ENCODE measurements around the gene NUP50. TPM values are rescaled to one million over a fixed set of nuclear protein-coding genes. Genes with fewer than 3 reads are reported as not detected.

The NUP50 gene
- total RNA-seq, 4 donors from 2014 or later: 38.9 to 96.9 (median 72.0) TPM

DNA sequence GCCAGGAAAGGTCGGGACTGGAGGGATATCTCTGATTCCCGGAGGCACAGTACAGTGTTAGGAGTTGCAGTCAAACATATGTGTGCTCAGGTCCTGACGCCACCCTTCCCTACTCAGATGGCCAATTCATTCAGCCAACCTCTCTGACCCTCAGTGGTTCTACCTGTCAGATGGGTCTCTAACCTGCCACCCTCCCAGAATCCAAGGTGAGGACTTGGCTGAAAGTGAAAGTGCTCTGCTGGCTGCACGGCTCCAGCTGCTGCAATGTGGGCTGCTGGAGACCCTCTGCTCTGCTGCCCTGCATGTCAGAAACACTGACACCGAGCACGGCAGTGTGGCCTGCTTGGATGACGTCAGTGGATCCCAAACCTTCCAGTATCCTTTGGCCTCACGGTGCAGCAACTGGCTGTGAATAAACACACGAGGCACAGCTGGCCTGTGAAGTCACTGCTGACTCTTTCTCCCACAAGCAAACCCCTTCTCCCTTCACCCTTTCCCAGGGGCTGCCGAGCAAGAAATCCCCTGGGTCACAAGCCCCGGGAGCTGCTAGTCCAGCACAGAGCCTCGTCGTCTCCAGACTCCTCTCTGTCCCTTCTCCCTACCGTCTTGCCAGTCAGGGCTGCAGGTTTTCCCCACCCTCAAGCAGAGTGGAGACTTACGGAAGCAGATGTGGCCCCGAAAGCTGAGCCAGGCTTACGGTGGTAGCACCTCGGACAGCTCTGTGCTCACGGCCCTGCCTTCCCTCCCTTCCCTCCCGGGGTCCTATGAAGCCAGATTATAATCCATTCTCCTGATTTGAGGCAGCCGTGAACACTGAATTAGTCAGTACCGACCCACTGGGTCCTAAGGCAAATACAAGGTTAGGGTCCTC lies 52.6 kb downstream of the NUP50 start:
- Histone ChIP-seq H3K36me3 (no peaks in the 10 kb centered on the region), H3K4me1 (peaks cover 0 to 58% (median 31%) of the 10 kb centered on the region in 4 donors), H3K9me3 (no peaks in the 10 kb centered on the region), H3K27me3 (no peaks in the 10 kb centered on the region), H3K27ac (peak overlapping the region in 1 of 4 donors; percentile 39), H3K4me3 (no peak overlapping the region)
- TF ChIP-seq EP300 (IDR thresholded peaks at IDR 0.05) (no peak), POLR2A (IDR thresholded peaks at IDR 0.05) (no peak)
- TF ChIP-seq, protein P1, sequence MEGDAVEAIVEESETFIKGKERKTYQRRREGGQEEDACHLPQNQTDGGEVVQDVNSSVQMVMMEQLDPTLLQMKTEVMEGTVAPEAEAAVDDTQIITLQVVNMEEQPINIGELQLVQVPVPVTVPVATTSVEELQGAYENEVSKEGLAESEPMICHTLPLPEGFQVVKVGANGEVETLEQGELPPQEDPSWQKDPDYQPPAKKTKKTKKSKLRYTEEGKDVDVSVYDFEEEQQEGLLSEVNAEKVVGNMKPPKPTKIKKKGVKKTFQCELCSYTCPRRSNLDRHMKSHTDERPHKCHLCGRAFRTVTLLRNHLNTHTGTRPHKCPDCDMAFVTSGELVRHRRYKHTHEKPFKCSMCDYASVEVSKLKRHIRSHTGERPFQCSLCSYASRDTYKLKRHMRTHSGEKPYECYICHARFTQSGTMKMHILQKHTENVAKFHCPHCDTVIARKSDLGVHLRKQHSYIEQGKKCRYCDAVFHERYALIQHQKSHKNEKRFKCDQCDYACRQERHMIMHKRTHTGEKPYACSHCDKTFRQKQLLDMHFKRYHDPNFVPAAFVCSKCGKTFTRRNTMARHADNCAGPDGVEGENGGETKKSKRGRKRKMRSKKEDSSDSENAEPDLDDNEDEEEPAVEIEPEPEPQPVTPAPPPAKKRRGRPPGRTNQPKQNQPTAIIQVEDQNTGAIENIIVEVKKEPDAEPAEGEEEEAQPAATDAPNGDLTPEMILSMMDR (IDR thresholded peaks at IDR 0.05): no peak
- 25 to 32% methylated on average over 16 to 22 of the region's 22 CpGs for WGBS, 2 donors
- DNase-seq (ENCODE audit: low spot score in 2 of 2): no peak

DNA sequence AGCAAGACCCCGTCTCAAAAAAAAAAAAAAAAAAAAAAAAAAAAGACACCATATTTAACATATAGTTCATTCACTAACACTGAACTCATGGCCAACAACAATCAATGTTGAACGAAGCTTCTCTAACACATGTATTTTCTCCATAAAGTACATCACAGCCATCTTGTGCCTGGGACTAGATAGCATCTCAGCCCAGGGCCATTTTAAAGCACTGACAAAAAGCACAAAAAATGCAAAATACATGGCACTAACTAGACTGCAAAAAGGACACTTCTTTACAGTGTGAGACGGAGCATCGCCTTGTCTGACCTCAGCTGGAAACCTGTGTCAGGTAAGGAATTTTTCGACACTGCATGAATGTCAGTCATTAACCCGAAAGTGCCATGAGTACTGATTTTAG lies 53.6 kb downstream of the NUP50 start:
- Histone ChIP-seq H3K4me3 (no peak overlapping the region), H3K9me3 (no peaks in the 10 kb centered on the region), H3K27ac (no peak overlapping the region), H3K4me1 (peaks cover 0 to 58% (median 24%) of the 10 kb centered on the region in 4 donors), H3K36me3 (no peaks in the 10 kb centered on the region), H3K27me3 (no peaks in the 10 kb centered on the region)
- TF ChIP-seq EP300 (IDR thresholded peaks at IDR 0.05) (no peak), POLR2A (IDR thresholded peaks at IDR 0.05) (no peak)
- TF ChIP-seq, protein P1 (IDR thresholded peaks at IDR 0.05): no peak
- whole genome bisulfite sequencing, 2 donors: 93 to 95% methylated on average over 6 of the region's 6 CpGs
- DNase-seq (ENCODE audit: low spot score in 2 of 2): no peak

DNA sequence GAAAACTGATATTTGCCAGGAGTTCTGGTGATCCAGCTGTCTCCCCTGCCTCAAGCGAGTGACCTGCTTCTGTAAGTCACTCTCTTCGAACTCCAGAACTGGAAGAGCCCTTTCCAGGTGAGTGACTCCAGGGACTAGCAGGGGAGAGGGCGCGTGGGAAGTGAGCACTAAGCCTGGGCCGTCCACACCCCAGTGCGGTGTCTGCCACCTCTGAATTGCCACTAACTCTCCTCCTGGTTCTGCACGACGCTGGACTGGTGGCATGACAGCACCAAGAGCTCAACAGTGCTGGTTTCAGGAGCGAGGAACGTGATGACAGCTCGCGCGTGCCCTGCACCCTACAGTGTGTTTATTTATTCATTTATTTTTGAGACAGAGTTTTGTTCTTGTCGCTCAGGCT lies 54.1 kb downstream of the NUP50 start:
- Histone ChIP-seq H3K36me3 (no peaks in the 10 kb centered on the region), H3K27ac (no peak overlapping the region), H3K27me3 (no peaks in the 10 kb centered on the region), H3K9me3 (no peaks in the 10 kb centered on the region), H3K4me1 (peaks cover 0 to 58% (median 23%) of the 10 kb centered on the region in 4 donors), H3K4me3 (no peak overlapping the region)
- DNase-seq (ENCODE audit: low spot score in 2 of 2): no peak
- 94 to 95% methylated on average over 14 of the region's 14 CpGs for WGBS, 2 donors
- TF ChIP-seq, protein P1 (IDR thresholded peaks at IDR 0.05): no peak
- TF ChIP-seq POLR2A (IDR thresholded peaks at IDR 0.05): no peak
- no peak for TF ChIP-seq EP300 (IDR thresholded peaks at IDR 0.05)

DNA sequence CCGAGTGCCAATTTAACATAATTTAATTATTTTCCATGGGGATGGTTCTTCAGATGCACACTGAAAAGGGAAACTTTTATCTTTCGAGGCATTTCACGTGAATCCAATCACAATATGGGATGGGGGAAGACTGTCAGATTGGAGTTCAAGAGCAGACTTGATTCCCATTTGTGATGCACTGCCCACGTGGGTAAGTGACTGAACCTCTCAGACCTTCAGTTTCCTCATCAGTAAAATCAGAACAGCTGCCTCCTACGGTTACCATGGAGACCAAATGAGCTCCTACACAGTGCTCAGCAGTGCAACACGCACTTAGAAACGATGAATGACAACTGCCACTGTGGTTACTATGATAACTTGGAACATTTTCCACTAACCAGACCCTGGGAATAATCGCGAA lies 55.3 kb downstream of the NUP50 start:
- no peaks in the 10 kb centered on the region for H3K27me3 ChIP-seq
- no peaks in the 10 kb centered on the region for H3K36me3 ChIP-seq
- no peak for DNase-seq (ENCODE audit: low spot score in 2 of 2)
- H3K4me1 ChIP-seq: peaks cover 0 to 58% (median 22%) of the 10 kb centered on the region in 4 donors
- no peaks in the 10 kb centered on the region for H3K9me3 ChIP-seq
- WGBS, 2 donors: 73 to 74% methylated on average over 9 of the region's 9 CpGs
- H3K27ac ChIP-seq: no peak overlapping the region
- H3K4me3 ChIP-seq: no peak overlapping the region
- TF ChIP-seq, protein P1 (IDR thresholded peaks at IDR 0.05): no peak
- TF ChIP-seq EP300 (IDR thresholded peaks at IDR 0.05) (no peak), POLR2A (IDR thresholded peaks at IDR 0.05) (no peak)

DNA sequence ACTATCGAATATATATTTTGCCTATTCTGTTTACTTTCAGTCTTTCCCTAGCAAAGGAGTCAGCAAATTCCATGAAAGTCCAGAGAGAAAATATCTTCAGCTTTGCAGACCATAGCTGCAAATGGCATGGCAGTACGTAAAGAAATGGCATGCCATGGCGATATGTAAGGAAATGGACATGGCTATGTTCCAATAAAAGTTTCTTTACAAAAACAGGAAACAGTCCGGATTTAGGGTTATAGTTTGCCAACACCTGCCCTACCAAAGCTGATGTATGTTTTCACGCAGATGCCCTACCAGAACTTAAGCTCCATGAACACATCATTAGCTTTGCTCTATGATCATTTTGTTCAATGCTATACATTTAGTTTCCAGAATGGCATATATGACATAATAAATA lies 57.5 kb downstream of the NUP50 start:
- H3K4me1 ChIP-seq: peaks cover 4 to 73% (median 35%) of the 10 kb centered on the region in 4 donors
- H3K36me3 ChIP-seq: no peaks in the 10 kb centered on the region
- TF ChIP-seq EP300 (IDR thresholded peaks at IDR 0.05) (no peak), POLR2A (IDR thresholded peaks at IDR 0.05) (no peak)
- TF ChIP-seq, protein P1 (IDR thresholded peaks at IDR 0.05): no peak
- H3K27me3 ChIP-seq: no peaks in the 10 kb centered on the region
- 52 to 59% methylated on average over 5 of the region's 5 CpGs for WGBS, 2 donors
- DNase-seq (ENCODE audit: low spot score in 2 of 2): no peak
- H3K27ac ChIP-seq: peak overlapping the region in 2 of 4 donors; percentile 38 to 46
- no peak overlapping the region for H3K4me3 ChIP-seq
- H3K9me3 ChIP-seq: no peaks in the 10 kb centered on the region
